GM18499 (cell line): ENCODE data around the gene NXPH4.

ENCODE experiments used
- ATAC-seq: cut with Tn5 transposase; IDR thresholded peaks from one replicate; pipeline ENCODE4 v1.9.1; 2021; ENCODE audit warnings: moderate number of reproducible peaks; ENCODE audit not compliant: insufficient read depth, unreplicated experiment

NXPH4 gene

DNA sequence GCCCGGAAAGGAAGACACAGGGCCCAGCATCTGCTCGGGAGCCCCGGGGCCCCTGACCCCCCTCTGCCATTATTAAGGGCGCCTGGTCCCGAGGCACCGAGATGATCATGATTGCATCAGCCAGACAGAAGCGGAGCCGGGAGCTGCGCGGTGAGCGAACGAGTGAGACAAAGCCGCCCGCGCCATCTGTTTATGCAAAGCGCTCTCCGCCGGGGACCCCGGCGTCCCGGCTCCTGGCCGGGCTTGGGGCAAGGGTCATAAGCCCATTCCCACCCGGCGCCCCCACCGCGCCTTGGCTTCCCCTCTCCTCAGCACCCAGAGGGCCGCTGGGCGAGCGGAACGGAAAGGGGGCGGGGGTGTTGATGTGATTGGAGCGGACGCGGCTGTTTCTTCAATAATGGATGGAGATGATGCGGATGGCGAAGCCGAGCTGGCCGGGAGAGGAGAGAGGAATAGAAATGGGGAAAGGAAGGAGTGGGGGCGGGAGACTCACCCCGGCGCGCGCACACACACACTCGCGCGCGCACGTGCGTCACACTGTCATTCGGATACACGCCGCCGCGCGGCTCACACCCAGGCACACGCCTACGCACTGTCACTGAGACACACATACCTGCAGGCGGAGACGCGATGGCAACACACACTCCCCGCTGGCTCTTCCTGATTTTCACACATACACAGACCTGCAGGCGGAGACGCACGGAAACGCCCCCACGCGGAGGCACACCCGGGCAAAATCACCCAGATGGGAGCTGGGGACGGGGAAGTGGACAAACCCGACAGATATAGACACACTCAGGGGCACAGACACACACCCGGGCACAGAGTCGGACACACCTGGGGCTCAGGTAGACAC lies 23.7 kb downstream of the NXPH4 start:
- no peak for ATAC-seq

DNA sequence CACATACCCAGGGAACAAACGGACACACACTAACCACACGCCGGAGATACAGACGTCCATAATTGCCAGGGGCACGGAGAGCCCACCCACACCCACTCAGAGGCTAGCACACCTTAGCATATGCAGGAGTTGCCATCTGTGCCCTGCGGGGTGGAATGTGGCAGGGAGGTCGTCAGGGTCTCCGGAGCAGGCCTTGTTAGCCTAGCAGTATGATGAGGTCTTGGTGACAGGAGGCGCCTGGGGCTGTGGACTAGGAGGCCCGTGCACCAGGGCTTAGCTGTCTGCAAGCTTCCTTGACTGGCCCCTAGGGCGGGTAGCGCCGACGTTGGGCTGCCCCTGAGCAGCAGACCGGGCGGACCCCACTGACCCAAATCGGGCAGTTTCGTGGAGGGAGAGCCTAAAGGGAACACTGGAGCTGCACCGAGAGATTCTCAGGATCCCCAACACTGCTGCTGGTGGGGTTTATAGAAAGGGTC lies 24.4 kb downstream of the NXPH4 start:
- ATAC-seq: no peak

DNA sequence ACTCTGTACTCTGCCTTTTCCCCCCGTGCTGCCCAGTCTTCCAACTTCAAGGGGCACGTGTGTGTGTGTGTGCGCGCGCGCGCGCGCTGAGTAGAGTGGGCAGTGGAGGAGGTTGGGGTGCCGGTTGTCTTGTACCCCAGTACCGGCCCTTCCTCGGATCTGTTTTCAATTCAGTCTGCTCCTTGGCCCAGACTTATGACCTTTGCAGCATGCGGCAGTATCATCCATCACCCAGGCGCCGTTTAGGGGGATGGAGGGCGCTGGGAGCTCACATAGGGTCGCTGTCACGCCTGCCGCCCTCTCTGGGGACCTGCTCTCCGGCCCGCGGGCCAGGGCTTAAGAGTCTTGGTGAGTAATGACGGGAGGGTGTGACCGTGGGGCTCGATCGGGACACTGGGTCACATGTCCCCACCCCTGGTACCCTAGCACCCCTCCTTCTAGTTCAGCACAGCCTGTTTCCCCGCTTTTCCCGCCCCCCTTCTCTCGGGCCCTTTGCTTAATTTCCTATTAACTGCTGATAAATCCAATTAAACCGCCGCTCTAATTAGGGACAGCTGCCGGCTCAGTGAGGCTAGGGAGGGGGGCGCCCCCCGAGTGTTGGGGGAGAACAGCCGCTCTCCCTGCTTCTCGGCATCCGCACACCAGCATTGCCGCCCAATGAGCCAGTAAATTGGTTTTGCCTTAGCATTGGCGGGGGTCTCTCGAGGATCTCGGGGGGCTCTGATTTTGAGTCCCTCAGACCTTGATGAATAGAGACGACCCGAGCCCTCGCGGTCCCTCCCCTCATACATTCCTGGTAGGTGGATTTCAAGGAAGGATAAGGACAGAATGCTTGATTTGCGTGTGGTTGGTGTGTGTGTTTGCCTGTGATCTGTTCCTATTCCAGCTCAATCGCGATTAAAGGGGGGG lies 25.1 kb downstream of the NXPH4 start:
- no peak for ATAC-seq

DNA sequence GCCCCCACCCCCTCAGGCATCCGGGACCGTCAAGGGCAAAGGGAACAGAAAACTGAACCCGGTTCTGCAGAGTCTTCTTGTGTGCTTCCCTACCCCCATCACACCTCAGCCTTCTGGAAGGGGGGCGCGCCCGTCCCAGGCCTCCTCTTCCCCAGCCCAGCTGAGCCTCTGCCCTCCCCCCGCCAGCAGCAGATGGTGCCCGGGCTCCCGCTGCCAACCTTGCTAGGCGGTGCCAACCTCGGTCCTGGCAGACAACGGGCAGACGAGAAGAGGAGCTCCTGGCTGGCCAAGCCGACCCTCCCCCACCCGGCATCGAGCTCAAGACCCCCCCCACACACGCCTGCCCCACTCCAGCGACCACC lies 25.7 kb downstream of the NXPH4 start:
- ATAC-seq: no peak

DNA sequence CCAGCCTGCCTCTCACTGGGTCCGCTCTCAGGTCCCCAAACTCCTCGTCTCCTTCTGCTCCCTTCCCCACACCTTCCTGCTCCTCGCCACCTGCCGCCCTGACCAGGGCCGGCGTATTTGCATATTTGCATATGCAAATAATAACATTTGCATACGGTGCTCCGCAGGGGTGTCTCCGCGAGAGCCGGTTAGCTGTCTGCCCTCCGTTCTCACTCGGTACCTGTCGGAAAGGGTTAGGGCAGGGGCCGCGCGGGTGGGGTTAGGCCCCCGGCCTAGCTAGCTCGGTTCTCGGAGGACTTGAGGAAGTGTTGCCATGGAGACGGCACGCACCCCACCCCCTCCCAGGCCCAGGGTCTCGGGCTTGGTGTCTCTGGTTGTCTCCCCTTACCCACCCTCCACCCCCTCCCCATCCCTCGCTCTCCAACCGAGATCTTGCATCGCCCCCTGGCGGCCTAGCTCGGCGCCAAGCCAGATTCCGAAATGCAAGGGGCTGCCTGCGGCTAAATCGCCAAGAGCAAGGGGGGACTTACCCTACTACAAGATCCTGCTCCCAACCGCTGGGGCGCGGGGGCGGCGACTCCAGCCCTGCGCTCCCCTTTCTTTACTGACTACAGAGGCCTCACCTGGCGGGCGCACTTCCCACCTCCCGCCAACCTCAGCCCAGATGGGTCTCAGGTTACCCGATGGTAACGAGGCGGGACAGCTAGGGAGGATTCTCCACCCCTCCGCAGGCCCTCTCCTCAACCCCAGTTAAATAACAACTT lies 26.3 kb downstream of the NXPH4 start:
- no peak for ATAC-seq

DNA sequence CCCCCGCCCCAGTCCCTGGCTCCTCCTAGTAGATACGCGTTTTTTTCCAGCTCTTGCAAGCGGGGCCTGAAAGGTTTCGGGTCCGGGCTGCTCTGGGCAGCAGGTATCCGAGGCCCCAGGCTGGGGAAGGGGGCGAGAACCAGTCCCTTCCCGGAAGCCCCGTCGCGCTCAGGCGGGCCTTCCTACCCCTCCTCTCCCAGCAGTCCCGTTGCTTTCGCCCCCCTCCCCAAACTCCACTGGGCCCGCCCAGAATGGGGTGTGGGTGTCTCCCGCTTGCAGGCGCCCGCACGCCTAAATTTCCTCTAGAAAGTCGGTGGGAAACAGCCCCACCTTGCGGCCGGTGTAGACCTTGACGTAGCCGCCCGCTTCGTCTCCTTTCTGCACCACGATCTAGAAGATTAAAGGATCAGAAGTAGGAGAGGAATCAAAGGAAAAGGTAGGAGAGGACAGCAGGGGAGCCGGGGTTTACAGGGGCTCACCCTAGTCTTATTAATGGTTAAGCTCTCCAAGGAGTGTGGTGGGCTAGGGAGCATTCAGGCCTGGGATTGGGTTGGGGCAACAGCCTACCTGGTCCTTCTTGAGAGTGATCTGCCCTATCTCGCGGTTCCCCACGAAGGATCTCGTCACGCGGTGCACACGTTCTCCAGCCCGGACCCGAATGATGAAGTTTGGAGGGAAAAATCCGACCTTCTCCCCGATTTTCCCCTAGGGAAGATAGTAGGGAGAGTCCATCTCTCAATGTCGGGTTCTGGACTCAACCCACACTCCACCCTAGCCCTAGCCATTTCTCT lies 27.1 kb downstream of the NXPH4 start:
- no peak for ATAC-seq

DNA sequence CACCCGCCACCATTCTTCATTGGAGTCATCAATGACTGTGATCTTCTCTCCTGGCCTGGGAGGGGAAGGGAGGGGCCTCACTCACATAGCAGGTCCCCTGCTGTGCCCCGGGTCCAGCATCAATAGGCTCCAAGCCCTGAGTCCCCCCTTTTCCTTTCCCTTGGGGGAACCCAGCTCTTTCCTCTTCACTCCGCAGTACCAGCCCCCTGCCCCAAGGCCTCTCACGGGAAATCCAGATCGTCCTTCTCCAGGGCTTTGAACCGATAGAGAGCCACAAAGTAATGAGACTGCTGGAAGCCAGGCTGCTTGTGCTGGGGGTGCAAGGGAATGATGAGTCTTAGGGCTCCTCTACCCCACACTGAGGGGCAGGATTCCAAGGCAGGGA lies 27.7 kb downstream of the NXPH4 start:
- no peak for ATAC-seq

DNA sequence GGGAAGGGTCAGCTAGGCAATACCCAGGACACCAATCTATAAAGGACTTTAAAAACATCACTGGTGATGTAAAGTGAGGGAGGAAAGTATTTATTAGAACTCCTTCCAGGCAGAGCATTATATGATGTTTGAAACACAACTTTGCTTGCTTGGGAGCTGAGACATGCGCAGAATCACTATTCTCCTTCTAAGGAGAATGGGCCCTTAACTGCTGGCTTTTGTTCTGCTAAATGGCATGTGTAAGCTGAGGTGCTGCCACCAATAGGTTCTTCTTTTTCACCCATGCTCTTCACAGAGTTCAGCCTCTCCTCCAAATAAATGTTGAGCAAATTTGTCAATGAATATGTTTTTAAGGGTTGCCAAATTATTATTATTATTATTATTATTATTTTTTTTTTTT lies 30.4 kb downstream of the NXPH4 start:
- ATAC-seq: no peak

DNA sequence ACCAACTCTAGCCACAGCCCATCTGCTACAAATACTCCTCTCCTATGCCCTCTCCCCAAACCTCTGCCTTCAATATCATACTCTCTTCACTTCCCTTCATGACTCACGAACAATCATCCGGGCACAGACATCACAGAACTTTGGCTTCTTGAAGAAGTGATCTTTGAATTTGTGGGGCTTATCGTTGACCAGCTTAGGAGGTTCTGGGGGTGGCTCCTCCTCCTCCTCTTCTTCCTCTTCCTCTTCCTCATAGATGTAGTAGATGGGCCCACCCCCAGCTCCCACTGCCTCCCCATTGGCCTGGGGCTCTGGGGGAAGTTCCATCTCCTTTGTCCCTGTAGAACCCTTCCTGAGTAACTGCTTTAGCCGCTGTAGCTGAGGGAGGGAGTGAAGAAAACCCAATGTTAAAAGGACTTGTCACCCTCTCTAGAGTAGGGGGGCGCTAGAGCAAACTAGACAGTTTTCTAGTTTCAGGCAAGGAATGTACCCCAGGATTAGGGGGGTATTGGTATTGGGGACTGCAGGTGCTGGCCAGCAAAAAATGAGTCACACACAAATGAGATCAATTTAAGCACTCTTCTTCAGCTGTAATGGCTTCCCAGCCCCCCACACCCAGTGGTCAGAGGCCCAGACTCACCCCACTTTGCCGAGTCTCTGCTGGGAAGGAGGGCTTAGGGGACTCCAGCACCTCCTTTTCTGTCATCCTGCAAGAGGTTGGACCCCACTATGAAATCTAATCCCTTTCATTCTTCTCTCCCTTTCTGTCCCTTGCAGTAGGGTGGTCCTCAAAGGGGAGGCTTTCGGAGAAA lies 32.5 kb downstream of the NXPH4 start:
- ATAC-seq: no peak

DNA sequence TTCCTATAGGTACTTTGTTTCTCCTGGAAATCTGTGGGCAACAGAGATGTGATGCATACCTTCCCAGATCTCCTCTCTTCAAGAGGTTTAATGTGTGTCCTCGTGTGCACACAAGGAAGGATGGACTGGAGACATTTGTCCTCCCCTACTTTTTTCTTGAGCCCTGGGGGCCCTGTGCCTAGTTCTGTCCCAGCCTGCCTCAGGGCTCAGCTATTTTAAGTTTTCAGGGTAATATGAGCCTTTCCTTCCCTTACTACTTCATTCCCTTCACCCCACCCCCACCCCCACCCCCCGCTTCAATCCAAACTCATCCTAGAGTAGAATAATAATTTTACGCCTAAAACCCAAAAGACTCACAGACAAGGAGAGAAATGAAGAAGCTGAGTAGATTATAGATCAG lies 33.9 kb downstream of the NXPH4 start:
- ATAC-seq: no peak

DNA sequence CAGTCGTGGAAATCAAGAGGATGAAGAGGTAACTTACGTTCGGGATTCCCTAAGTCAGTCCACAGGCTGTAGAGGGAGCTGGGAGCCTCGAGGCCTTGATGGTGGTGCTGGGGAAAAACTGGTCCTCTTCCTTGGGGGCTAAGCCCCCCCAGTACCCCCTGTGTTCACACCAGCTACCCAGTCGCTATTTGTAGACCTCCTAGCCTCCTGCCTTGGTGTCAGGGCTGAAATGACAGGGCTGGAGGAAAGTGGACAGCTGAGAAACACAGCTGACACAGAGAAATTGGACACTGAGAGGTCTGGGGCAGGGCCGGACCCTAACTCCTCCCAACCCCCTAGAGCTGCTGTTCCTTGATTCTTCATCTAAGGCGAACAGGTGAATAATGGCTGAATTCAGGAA lies 34.4 kb downstream of the NXPH4 start, which contains the start of gene STAC3:
STAC3 (minus strand) TSS at position 232 of the 400 bp plus-strand sequence. CDS start 1,551 bp downstream, outside the sequence.
- ATAC-seq: no peak

DNA sequence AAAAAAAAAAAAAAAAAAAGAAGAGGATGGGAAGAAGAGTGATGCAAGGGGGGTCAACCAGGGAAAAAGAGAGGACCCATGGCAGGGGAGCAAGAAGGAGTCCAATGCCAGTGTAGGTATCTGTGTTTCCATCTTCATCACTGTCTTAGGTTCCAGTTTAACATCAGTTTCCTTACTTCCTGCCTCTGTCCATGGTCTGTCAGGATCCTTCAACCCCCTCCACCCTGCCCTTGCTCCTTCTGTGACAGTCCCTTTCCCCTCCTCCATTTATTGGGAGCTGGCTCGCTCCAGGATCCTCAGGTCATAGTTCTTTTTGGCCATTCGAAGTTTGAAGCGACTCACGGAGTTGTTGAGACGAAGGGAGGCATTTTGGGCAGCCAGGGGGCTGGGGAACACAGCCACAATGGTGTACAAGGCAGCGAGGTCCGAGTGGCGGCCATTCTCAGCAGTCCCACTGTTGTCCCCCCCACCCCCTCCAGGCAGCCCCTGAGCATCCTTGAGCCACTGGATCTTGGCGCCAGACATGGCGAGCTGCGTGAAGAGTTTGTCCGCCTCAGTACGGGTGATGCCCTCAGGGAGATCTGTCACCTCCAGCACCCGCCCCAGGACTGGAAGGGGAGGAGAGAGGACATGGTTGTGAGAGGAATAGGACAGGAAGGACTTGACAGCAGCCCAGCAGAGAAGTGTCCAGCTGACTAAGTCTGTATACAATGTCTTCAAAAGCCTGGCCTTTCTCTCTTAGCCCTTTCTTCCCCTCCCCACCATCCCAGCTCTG lies 38.1 kb downstream of the NXPH4 start:
- ATAC-seq: no peak

DNA sequence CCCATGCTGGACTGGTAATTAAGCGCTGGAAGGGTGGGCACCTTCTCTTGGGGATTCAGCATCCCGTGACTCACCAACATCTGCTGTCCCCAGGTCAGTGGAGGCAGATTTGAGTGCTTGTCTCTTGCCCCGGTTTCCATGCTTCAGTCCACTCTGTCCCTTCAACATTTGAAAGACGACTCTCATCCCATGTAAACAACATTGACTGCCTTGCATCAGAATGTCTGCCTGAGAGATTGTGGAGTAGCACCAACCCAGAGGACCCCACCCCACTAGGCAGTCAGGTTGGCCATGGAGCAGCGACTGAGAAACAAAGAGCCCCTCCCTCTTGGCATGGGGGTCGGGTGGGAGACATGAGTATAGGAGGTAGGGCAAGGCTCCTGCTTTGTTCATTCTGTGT lies 39.3 kb downstream of the NXPH4 start:
- ATAC-seq: no peak

DNA sequence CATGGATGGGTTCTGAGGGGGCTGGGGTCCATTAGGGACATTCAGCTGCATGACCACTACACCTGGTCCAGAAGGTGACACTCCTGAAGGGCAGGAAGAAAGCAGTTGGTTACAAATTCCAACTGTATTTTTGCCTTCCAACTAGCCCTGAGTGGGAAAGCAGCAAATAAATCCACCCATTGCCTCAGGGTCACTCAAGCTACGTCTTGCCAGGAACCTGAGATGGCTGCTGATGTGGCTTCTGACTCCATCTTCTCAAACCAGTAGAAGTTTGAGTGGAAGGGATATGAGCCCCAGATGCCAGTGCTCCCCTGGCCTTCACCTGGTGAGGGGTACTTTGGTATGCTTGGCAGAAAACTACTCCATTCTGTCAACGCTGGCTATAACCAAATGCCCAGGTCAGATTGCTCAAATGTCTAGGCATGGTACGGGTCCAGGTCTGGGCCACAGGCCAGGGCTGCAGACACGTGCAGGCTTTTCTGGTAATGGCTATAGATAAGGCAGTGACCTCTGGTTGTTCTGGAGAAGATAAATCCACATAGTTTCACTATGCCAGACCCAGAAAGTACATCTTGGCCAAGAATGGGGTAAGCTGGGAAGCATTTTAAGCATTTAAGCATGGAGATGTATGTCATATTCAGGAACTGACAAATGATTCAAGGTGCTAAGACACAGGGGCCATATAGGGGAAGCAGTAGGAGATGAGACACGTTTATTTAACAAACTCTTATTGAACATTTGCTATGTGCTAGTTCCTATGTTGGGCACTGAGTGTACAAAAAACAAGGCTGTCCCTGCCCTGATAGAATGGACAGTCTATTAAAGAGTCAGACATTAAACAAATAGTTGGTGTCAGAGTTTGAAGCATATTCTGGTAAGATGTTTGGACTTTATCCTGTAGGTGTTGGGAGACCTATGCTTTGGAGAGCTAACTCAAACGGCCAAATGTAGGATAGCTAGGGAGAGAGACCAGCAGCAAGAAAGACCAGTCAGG lies 42.7 kb downstream of the NXPH4 start:
- ATAC-seq: no peak

DNA sequence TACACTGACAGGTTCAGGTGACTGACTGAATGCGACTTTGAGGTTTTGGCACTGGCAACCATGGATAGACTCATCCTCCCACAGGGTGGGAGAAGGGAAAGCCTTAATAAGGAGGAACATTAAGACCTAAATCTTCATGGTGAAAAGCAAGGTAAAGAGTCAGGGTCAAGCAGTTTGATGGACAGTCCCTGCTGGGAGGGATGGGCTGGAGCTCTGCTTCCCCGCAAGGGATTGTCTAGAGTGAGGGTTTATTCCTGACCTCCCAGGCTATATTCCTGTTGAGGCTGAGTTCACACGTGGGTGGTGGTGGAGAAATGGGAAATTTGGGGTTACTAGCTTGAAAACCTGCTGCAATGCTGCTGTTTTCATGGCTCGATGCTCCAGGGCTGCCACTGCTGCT lies 43.8 kb downstream of the NXPH4 start:
- no peak for ATAC-seq

DNA sequence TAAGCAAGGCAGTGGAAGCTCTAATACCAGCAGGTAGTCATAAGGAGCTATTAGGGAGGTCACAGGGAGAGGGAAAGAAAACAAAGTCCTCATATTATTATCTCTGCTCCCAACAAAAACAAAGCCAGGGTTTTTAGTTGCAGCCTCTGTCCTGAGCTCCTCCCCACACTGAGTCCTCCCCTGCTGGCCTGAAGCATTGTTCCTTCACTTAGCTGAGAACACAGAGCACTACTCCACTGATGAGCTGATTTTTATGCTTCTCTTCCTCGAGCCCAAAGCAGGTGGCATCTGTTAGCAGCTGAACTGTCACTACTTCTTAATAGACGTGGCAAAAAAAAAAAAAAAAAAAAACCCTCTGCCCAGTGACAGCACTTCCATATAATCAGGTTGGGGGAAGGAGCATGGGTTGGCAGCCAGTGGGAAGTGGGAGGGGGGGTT lies 44.9 kb downstream of the NXPH4 start:
- ATAC-seq: no peak
